Mesenchymal stem cell (in vitro differentiated cells and primary cell): ENCODE data around the gene CTNNA3.
A peak's percentile ranks its signal among the peaks of the same experiment; 100 is the strongest.

Experiments
- DNase-seq: peaks from one replicate; pipeline ENCODE4 v3.0.0-alpha.2; 2013
- H2AFZ ChIP-seq: one replicate; pipeline ENCODE4 v1.6.1; 2013; ENCODE audit warnings: low read depth, mild to moderate bottlenecking, control low read depth, inconsistent platforms, low read length, moderate library complexity
- H2AK5ac ChIP-seq: 2 replicates; pipeline ENCODE4 v1.6.1; 2013; ENCODE audit warnings: low read length, moderate library complexity, mild to moderate bottlenecking, inconsistent platforms; ENCODE audit not compliant: severe bottlenecking
- H2BK120ac ChIP-seq: one replicate; pipeline ENCODE4 v1.6.1; 2013; ENCODE audit warnings: low read depth, mild to moderate bottlenecking, inconsistent platforms, low read length, moderate library complexity
- H2BK12ac ChIP-seq, 2 experiments: one replicate each; pipeline ENCODE4 v1.6.1; 2013; ENCODE audit warnings: inconsistent platforms in 2 of 2, low read length in 2 of 2, mild to moderate bottlenecking in 2 of 2, moderate library complexity in 2 of 2, control low read depth in 1 of 2
- H2BK15ac ChIP-seq: one replicate; pipeline ENCODE4 v1.6.1; 2013; ENCODE audit warnings: mild to moderate bottlenecking, low read depth, inconsistent platforms; ENCODE audit not compliant: poor library complexity, severe bottlenecking
- H2BK5ac ChIP-seq: 2 replicates; pipeline ENCODE4 v1.6.1; 2013; ENCODE audit warnings: low read depth, mild to moderate bottlenecking, low read length, control low read depth, inconsistent platforms; ENCODE audit not compliant: poor library complexity, severe bottlenecking
- H3K14ac ChIP-seq, 2 experiments: one replicate each; pipeline ENCODE4 v1.6.1; 2013; ENCODE audit warnings: inconsistent platforms in 2 of 2, low read length in 2 of 2, control low read depth in 1 of 2, mild to moderate bottlenecking in 1 of 2, moderate library complexity in 1 of 2
- H3K18ac ChIP-seq, 2 experiments: one replicate each; pipeline ENCODE4 v1.6.1; 2013; ENCODE audit warnings: inconsistent platforms in 2 of 2, low read length in 2 of 2, control low read depth in 1 of 2, low read depth in 1 of 2, mild to moderate bottlenecking in 1 of 2
- H3K23ac ChIP-seq, 2 experiments: one replicate each; pipeline ENCODE4 v1.6.1; 2013; ENCODE audit warnings: inconsistent platforms in 2 of 2, low read length in 2 of 2, mild to moderate bottlenecking in 2 of 2, moderate library complexity in 2 of 2, control low read depth in 1 of 2
- H3K27ac ChIP-seq: 2 replicates; pipeline ENCODE4 v1.5.1; 2013; ENCODE audit warnings: mild to moderate bottlenecking, moderate library complexity, low read length, control low read depth, inconsistent platforms; ENCODE audit not compliant: poor library complexity, severe bottlenecking
- H3K27me3 ChIP-seq, 2 experiments: 2 replicates each; pipeline versions ENCODE4 v1.6.1 to v1.7.0; 2013; ENCODE audit warnings: low read length in 2 of 2, mild to moderate bottlenecking in 2 of 2, moderate library complexity in 2 of 2, control low read depth in 1 of 2, inconsistent platforms in 1 of 2; ENCODE audit not compliant: control insufficient read depth in 1 of 2, insufficient read depth in 1 of 2
- H3K36me3 ChIP-seq, 2 experiments: 2 replicates each; pipeline versions ENCODE4 v1.6.1 to v1.7.0; 2013; ENCODE audit warnings: low read length in 2 of 2, control low read depth in 1 of 2, inconsistent platforms in 1 of 2, low read depth in 1 of 2, mild to moderate bottlenecking in 1 of 2; ENCODE audit not compliant: insufficient read depth in 2 of 2, control insufficient read depth in 1 of 2
- H3K4ac ChIP-seq, 2 experiments: one replicate each; pipeline ENCODE4 v1.6.1; 2013; ENCODE audit warnings: inconsistent platforms in 2 of 2, low read length in 2 of 2, mild to moderate bottlenecking in 2 of 2, moderate library complexity in 2 of 2, control low read depth in 1 of 2, low read depth in 1 of 2
- H3K4me1 ChIP-seq: 2 replicates; pipeline ENCODE4 v1.6.1; 2013; ENCODE audit warnings: low read depth, low read length, control low read depth; ENCODE audit not compliant: control insufficient read depth, insufficient read depth
- H3K4me2 ChIP-seq: 2 replicates; pipeline ENCODE4 v1.6.1; 2013; ENCODE audit warnings: low read length, mild to moderate bottlenecking, inconsistent platforms; ENCODE audit not compliant: poor library complexity, severe bottlenecking
- H3K4me3 ChIP-seq, 2 experiments: 2 replicates each; pipeline versions ENCODE4 v1.5.1 to v1.7.0; 2013; ENCODE audit warnings: low read length in 2 of 2, mild to moderate bottlenecking in 2 of 2, control low read depth in 1 of 2, low read depth in 1 of 2; ENCODE audit not compliant: insufficient read depth in 1 of 2
- H3K79me1 ChIP-seq: replicated peaks from 2 replicates; pipeline ENCODE4 v1.6.1; 2013; ENCODE audit warnings: mild to moderate bottlenecking, control low read depth, low read length, inconsistent platforms; ENCODE audit not compliant: poor library complexity, severe bottlenecking
- H3K9ac ChIP-seq: 2 replicates; pipeline ENCODE4 v1.7.0; 2013; ENCODE audit warnings: mild to moderate bottlenecking, low read length, moderate library complexity
- H3K9me3 ChIP-seq: 2 replicates; pipeline ENCODE4 v1.7.0; 2013; ENCODE audit warnings: mild to moderate bottlenecking, low read length; ENCODE audit not compliant: control insufficient read depth
- H4K8ac ChIP-seq: one replicate; pipeline ENCODE4 v1.6.1; 2013; ENCODE audit warnings: inconsistent platforms, mild to moderate bottlenecking, low read length, moderate library complexity
- H4K91ac ChIP-seq: one replicate; pipeline ENCODE4 v1.6.1; 2013; ENCODE audit warnings: mild to moderate bottlenecking, low read length, inconsistent platforms
- WGBS: methylation state at CpG from one replicate; pipeline ENCODE4 v1.1.7; 2013; ENCODE audit warnings: mixed read lengths; 5-methylcytosine and 5-hydroxymethylcytosine counted together

CTNNA3 gene

GRCh38 chr10:66928776-66929175, 767.2 kb downstream of the CTNNA3 start:
- H3K36me3 ChIP-seq: no peaks in the 10 kb centered on the region
- H2AK5ac ChIP-seq: no peak overlapping the region
- H3K4me2 ChIP-seq: no peak overlapping the region
- no peak overlapping the region for H2AFZ ChIP-seq
- no peak overlapping the region for H3K9ac ChIP-seq
- no peak overlapping the region for H4K8ac ChIP-seq
- no peaks in the 10 kb centered on the region for H3K9me3 ChIP-seq
- H4K91ac ChIP-seq: no peak overlapping the region
- WGBS: 76% methylated on average over 3 of the region's 3 CpGs
- H2BK12ac ChIP-seq: no peak overlapping the region
- no peak for DNase-seq
- H3K79me1 ChIP-seq: no peaks in the 10 kb centered on the region
- H3K18ac ChIP-seq: no peak overlapping the region
- no peak overlapping the region for H2BK5ac ChIP-seq
- H3K27me3 ChIP-seq: peaks cover 10 to 57% of the 10 kb centered on the region in 2 experiments
- no peak overlapping the region for H3K23ac ChIP-seq
- H3K4me1 ChIP-seq: peaks cover 3% of the 10 kb centered on the region
- H3K4me3 ChIP-seq: no peak overlapping the region
- no peak overlapping the region for H3K4ac ChIP-seq
- H2BK15ac ChIP-seq: no peak overlapping the region
- no peak overlapping the region for H3K27ac ChIP-seq
- no peak overlapping the region for H3K14ac ChIP-seq
- H2BK120ac ChIP-seq: no peak overlapping the region

- Histone ChIP-seq H3K18ac (no peak overlapping the region), H3K4me2 (peak overlapping the region; percentile 39), H4K91ac (no peak overlapping the region), H4K8ac (no peak overlapping the region), H3K14ac (no peak overlapping the region), H3K36me3 (no peaks in the 10 kb centered on the region), H2BK15ac (no peak overlapping the region), H3K27me3 (peaks cover 10 to 58% of the 10 kb centered on the region in 2 experiments), H2BK12ac (no peak overlapping the region), H2AFZ (no peak overlapping the region), H3K23ac (no peak overlapping the region), H3K4me3 (peak overlapping the region in 1 of 2 experiments; percentile 52), H3K9ac (no peak overlapping the region), H3K79me1 (no peaks in the 10 kb centered on the region), H3K4me1 (peaks cover 3% of the 10 kb centered on the region), H2BK5ac (no peak overlapping the region), H3K4ac (no peak overlapping the region), H3K9me3 (no peaks in the 10 kb centered on the region), H3K27ac (no peak overlapping the region), H2BK120ac (no peak overlapping the region), H2AK5ac (no peak overlapping the region)
- DNase-seq: no peak
- 30% methylated on average over 26 of the region's 30 CpGs for WGBS
Measured at GRCh38 chr10:66927971-66928770, 767.8 kb downstream of the CTNNA3 start.

- no peak overlapping the region for H2BK15ac ChIP-seq
Measured at GRCh38 chr10:66927251-66927935, 768.6 kb downstream of the CTNNA3 start.

DNA sequence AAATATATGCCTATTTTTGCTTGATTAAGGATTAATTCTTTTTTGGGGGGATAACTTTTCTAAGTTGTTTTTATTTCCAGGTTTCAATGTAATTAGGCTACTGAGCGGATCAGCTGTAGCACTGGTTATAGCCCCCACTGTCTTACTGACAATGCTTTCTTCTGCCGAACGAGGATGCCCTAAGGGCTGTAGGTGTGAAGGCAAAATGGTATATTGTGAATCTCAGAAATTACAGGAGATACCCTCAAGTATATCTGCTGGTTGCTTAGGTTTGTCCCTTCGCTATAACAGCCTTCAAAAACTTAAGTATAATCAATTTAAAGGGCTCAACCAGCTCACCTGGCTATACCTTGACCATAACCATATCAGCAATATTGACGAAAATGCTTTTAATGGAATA, 769.2 kb downstream of the CTNNA3 start:
- H3K23ac ChIP-seq: no peak overlapping the region
- no peak overlapping the region for H3K14ac ChIP-seq
- peaks cover 10 to 58% of the 10 kb centered on the region in 2 experiments for H3K27me3 ChIP-seq
- no peak for DNase-seq
- H3K9ac ChIP-seq: no peak overlapping the region
- H3K9me3 ChIP-seq: no peaks in the 10 kb centered on the region
- H3K4me3 ChIP-seq: no peak overlapping the region
- peaks cover 2% of the 10 kb centered on the region for H3K4me1 ChIP-seq
- no peak overlapping the region for H2BK12ac ChIP-seq
- H3K79me1 ChIP-seq: no peaks in the 10 kb centered on the region
- H4K8ac ChIP-seq: no peak overlapping the region
- 84% methylated on average over 3 of the region's 5 CpGs for WGBS
- H2AK5ac ChIP-seq: no peak overlapping the region
- H2AFZ ChIP-seq: no peak overlapping the region
- no peaks in the 10 kb centered on the region for H3K36me3 ChIP-seq
- no peak overlapping the region for H2BK15ac ChIP-seq
- H3K18ac ChIP-seq: no peak overlapping the region
- no peak overlapping the region for H2BK120ac ChIP-seq
- no peak overlapping the region for H3K27ac ChIP-seq
- no peak overlapping the region for H3K4ac ChIP-seq
- H3K4me2 ChIP-seq: no peak overlapping the region
- H2BK5ac ChIP-seq: no peak overlapping the region
- H4K91ac ChIP-seq: no peak overlapping the region

More at GRCh38 chr10:66927251-66927935, 768.6 kb downstream of the CTNNA3 start:
- Histone ChIP-seq H2BK120ac (no peak overlapping the region), H4K91ac (no peak overlapping the region), H3K9ac (no peak overlapping the region), H3K4me3 (no peak overlapping the region), H3K79me1 (no peaks in the 10 kb centered on the region), H3K36me3 (no peaks in the 10 kb centered on the region), H3K23ac (no peak overlapping the region), H3K27ac (no peak overlapping the region), H2BK12ac (no peak overlapping the region), H3K4ac (no peak overlapping the region), H3K9me3 (no peaks in the 10 kb centered on the region), H4K8ac (no peak overlapping the region), H3K14ac (no peak overlapping the region), H3K4me2 (no peak overlapping the region), H2BK5ac (no peak overlapping the region), H3K18ac (no peak overlapping the region), H3K27me3 (peaks cover 10 to 58% of the 10 kb centered on the region in 2 experiments), H2AFZ (no peak overlapping the region), H3K4me1 (peaks cover 3% of the 10 kb centered on the region), H2AK5ac (no peak overlapping the region)
- 92% methylated on average over 11 of the region's 11 CpGs for WGBS
- DNase-seq: no peak
